IPS-NIHi7 (cell line): ENCODE data around the gene GPR42.
"Not testable (repeated sequence)": the region's sequence is repeated elsewhere in the genome, so short reads cannot be mapped to it uniquely, and the experiment has no call there.

ENCODE experiments used
- DNase-seq: peaks from one replicate; pipeline ENCODE4 v3.0.0; 2012; ENCODE audit warnings: mixed read lengths; ENCODE audit errors: extremely low spot score

GPR42 gene

DNA sequence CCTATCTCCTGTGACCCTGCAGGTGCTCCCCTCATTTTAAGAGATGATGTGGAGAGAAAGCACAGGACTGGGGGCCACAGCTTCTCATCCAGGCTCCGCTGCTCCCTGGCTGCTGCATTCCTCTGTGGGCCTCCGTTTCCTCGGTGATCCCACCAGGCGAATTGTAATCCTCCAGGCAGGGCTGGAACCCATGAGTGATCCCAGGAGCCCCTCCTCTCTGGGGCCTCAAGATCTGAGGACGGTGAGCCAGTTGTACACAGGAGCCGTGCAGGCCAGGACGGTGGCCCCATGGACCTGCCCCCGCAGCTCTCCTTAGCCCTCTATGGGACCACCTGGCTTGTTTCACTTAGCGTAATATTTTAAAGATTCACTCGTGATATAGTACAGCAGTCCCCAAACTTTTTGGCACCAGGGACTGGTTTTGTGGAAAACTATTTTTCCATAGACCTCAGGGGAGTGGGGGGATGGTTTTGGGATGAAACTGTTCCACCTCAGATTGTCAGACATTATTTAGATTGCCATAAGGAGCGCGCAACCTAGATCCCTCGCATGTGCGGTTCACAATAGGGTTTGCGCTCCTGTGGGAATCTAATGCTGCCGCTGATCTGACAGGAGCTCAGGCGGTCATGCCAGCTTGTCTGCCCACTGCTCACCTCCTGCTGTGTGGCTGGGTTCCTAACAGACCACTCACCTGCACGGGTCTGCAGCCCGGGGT lies 7.0 kb upstream of the GPR42 start:
- DNase-seq = no peak

- no peak for DNase-seq
Observed at GRCh38 chr19:35365303-35365702, 5.6 kb upstream of the GPR42 start.

DNA sequence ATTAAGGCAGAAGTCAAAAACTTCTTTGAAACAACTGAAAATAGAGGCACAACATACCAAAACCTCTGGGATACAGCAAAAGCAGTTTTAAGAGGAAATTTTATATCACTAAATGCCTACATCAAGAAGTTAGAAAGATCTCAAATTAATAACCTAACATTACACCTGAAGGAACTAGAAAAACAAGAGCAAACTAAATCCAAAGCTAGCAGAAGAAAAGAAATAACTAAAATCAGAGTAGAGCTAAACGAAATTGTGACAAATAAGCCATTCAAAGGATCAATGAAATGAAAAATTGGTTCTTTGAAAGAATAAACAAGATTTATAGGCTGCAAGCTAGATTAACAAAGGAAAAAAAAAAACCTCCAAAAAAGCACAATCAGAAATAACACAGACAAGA lies 2.5 kb upstream of the GPR42 start:
- no peak for DNase-seq

DNA sequence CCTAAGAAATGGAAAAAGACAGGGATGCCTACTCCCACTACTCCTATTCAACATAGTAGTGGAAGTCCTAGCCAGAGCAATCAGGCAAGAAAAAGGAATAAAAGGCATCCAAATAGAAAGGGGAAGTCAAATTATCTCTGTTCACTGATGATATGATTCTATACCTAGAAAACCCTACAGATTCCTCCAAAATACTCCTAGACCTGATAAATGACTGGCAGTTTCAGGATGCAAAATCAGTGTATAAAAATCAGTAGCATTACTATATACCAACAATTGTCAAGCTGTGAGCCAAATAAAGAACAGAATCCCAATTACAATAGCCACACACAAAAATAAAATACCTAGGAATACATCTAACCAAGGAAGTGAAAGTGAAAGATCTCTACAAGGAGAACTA lies 1.3 kb upstream of the GPR42 start:
- DNase-seq = no peak

GRCh38 chr19:35373492-35373891 lies 2.6 kb downstream of the GPR42 start:
- no peak for DNase-seq

DNA sequence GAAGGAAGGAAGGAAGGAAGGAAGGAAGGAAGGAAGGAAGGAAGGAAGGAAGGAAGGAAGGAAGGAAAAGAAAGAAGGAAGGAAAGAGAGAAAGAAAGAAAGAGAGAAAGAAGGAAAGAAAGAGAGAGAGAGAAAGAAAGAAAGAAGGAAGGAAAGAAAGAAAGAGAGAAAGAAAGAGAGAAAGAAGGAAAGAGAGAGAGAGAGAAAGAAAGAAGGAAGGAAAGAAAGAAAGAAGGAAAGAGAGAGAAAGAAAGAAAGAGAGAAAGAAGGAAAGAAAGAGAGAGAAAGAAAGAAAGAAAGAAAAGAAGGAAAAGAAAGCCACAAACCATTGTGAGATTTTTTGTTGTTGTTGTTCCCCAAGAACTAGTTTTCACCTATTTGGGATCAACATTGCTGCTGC lies 3.2 kb downstream of the GPR42 start:
- not testable (repeated sequence) for DNase-seq

GRCh38 chr19:35375505-35376307 lies 4.8 kb downstream of the GPR42 start:
- DNase-seq = no peak

GRCh38 chr19:35377656-35378055 lies 6.8 kb downstream of the GPR42 start:
- DNase-seq = no peak

GRCh38 chr19:35378356-35378755 lies 7.5 kb downstream of the GPR42 start:
- DNase-seq = no peak

GRCh38 chr19:35379545-35379944 lies 8.7 kb downstream of the GPR42 start:
- DNase-seq = not testable (repeated sequence)

GRCh38 chr19:35379992-35380391 lies 9.1 kb downstream of the GPR42 start:
- DNase-seq = no peak

- DNase-seq = no peak
Observed at GRCh38 chr19:35380450-35381124, 9.7 kb downstream of the GPR42 start.

- no peak for DNase-seq
Observed at GRCh38 chr19:35381318-35381717, 10.4 kb downstream of the GPR42 start.

DNA sequence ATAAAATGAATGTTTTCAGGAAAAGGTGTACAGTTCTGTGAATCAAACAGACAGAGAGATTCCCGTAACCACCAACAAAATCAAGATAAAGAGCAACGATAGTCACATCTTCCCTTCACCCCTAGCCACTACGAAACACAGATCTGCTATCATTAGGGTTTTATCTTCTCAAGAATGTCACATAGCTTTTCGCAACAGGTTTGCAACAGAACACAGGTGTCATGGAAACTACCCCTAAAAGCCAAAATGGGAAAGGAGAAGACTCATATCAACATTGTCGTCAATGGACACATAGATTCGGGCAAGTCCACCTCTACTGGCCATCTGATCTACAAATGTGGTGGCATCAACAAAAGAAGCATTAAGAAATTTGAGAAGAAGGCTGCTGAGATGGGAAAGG lies 11.1 kb downstream of the GPR42 start:
- DNase-seq = no peak

DNA sequence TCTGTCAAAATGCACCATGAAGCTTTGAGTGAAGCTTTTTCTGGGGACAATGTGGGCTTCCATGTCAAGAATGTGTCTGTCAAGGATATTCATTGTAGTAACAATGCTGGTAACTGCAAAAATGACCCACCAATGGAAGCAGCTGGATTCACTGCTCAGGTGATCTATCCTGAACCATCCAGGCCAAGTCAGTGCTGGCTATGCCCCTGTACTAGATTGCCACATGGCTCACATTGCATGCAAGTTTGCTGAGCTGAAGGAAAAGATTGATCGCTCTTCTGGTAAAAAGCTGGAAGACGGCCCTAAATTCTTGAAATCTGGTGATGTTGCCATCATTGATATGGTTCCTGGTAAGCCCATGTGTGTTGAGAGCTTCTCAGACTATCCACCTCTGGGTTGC lies 12.7 kb downstream of the GPR42 start:
- no peak for DNase-seq

- DNase-seq = no peak
Observed at GRCh38 chr19:35388277-35389054, 17.6 kb downstream of the GPR42 start.

GRCh38 chr19:35389192-35389861 lies 18.5 kb downstream of the GPR42 start:
- DNase-seq = no peak

DNA sequence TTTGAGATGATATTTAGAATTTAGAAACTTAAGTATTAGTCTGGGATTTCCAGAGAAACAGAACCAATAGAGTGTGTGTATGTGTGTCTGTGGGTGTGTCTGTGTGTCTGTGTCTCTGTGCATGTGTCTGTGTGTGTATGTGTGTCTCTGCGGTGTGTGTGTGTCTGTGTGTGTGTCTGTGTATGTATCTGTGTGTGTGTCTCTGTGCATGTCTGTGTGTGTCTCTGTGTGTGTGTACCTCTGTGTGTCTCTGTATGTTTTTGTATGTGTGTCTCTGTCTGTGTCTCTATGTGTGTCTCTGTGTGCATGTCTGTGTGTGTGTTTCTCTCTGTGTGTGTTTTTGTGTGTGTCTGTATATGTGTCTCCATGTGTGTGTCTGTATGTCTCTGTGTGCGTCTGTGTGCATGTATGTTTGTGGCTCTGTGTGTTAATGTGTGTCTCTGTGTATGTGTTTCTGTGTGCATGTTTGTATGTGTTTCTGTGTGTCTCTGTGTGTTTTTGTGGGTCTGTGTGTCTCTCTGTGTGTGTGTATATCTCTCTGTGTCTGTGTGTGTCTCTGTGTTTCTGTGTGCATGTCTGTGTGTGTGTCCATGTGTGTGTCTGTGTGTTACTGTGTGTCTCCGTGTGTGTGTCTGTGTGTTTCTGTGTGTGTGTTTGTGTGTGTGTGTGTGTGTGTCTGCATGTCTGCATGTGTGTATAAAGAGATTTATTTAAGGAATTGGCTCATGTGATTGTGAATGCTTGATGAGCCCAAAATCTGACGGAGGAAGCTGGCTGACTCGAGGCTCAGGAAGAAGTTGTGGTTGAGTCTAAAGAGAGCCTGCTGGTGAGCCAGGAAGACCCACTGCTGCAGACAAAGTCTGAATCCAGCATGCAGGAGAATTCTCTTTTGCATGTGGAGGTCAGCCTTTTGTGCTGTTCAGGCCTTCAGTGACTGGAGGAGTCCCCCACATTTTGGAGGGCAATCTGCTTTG lies 22.2 kb downstream of the GPR42 start:
- no peak for DNase-seq

GRCh38 chr19:35395382-35396199 lies 24.7 kb downstream of the GPR42 start:
- DNase-seq = peak; percentile 43
